Right ventricle myocardium superior (tissue), 1 donor: ENCODE data around the gene CLNK. TPM values are rescaled to one million over a fixed set of nuclear protein-coding genes. Genes with fewer than 3 reads are reported as not detected.

Experiments
- ATAC-seq: fragments of 200-7000 bp; cut with Tn5 transposase; one replicate; pipeline ENCODE4 v1.9.1; 2020; ENCODE audit warnings: mild to moderate bottlenecking; ENCODE audit not compliant: poor library complexity
- DNase-seq: peaks from one replicate; pipeline ENCODE4 v3.0.0-alpha.2; 2020
- intact Hi-C: fragments of 100-400 bp; cut with DNase I; formaldehyde crosslinking; loops from one replicate; pipeline ENCODE4 v1.11.2; 2022
- total RNA-seq: library from RNA; stranded (reverse); fragmentation: NEBNext Ultra II Directional; extraction: Animal tissue kit (Norgen Biotek cat#: 25700); gene quantifications from one replicate; pipeline ENCODE4 v1.2.1, GENCODE V29; 2021
- donor health status: DM: no; HTN: yes; CAD: no; lungs with severe emphysema.

CLNK gene
- total RNA-seq, 1 donor from 2014 or later: not detected

- intact Hi-C loops: no loop called here
- no peak for ATAC-seq
- no peak for DNase-seq
Measured at GRCh38 chr4:10703766-10704429, 19.3 kb upstream of the CLNK start.

DNA sequence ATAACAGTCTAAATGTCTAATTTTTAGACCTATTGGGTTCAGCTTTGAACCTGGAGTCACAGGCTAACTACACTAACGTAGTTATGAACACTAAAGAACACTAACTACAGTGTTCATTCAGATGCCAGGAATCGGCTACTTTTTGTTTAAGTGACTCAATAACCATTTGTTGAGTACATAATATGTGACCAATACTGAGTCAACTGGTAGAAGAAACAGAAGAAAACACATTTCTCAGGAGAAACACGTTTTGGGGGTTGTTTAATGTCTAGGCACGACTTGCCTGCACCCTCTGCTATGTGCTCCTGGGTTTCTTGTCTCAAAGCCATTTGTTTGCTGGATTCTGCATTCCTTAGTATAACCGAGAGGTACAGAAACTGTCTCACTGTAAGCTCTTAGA, 18.6 kb upstream of the CLNK start:
- ATAC-seq (no peak), DNase-seq (no peak)
- intact Hi-C loops: no loop called here

DNA sequence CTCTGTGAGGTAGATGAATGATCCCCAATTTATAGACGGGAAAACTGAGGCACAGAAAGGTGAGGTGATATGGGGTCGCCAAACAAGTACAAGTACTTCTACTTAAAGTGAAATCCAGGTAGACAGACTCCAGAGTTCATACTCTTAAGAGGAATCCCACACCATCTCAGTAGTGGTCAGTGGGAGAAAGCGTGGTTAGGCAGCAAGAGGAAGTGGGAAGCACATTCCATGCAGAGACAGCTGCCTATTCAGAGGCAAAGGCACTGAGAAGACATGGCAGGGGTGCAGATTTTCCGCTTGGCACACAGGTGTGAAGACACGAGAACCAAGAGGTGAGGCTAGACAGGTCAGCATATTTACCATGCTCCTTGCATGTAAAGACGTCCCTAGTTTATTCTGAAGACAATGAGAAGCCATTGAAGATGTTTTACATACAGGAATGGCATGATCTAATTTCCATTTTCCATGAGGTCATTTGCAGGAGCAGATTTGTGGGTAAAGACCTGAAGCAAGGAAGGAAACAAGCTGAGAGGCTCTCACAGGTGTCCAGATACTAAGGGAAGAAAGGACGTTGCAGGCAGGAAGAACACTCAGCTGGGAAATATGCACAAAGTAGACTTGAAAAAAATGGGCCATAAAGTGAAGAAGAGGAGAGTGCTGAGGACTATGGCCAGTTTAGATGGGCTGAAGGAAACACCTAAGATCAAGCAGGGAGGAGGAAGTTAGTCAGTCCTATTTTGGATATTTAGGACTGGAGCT, 17.3 kb upstream of the CLNK start:
- ATAC-seq: no peak
- no peak for DNase-seq
- intact Hi-C loops: no loop called here

DNA sequence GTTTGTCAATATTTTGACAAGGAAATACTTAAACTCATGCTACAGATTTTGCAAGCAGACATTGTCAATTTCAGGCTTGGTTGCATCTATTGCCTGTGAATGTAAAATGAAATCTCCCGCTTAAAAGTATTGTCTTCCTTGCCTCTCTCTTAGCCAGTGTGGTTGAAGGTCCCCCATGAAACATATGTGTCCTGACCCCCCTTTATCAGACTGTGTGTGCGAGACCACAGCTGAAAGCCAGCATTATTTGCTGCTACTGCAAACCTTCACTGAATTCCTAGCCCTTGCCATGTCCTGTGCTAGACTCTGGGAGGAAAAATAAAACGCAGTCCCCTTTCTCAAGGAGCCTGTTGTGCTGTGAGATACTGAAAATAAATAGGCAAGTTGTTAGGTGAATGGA, 16.6 kb upstream of the CLNK start:
- intact Hi-C loops: no loop called here
- DNase-seq: no peak
- ATAC-seq: no peak

- DNase-seq (no peak), ATAC-seq (no peak)
- intact Hi-C loops: no loop called here
Measured at GRCh38 chr4:10698172-10698571, 13.6 kb upstream of the CLNK start.

GRCh38 chr4:10697086-10697485, 12.5 kb upstream of the CLNK start:
- intact Hi-C loops: no loop called here
- DNase-seq: no peak
- no peak for ATAC-seq

GRCh38 chr4:10696253-10696652, 11.7 kb upstream of the CLNK start:
- no peak for ATAC-seq
- intact Hi-C loops: no loop called here
- DNase-seq: no peak

- intact Hi-C loops: no loop called here
- ATAC-seq: no peak
- no peak for DNase-seq
Measured at GRCh38 chr4:10694828-10695209, 10.3 kb upstream of the CLNK start.

- no peak for ATAC-seq
- intact Hi-C loops: no loop called here
- DNase-seq: no peak
Measured at GRCh38 chr4:10694151-10694827, 9.7 kb upstream of the CLNK start.

- no peak for DNase-seq
Measured at GRCh38 chr4:10691651-10692050, 7.1 kb upstream of the CLNK start.

DNA sequence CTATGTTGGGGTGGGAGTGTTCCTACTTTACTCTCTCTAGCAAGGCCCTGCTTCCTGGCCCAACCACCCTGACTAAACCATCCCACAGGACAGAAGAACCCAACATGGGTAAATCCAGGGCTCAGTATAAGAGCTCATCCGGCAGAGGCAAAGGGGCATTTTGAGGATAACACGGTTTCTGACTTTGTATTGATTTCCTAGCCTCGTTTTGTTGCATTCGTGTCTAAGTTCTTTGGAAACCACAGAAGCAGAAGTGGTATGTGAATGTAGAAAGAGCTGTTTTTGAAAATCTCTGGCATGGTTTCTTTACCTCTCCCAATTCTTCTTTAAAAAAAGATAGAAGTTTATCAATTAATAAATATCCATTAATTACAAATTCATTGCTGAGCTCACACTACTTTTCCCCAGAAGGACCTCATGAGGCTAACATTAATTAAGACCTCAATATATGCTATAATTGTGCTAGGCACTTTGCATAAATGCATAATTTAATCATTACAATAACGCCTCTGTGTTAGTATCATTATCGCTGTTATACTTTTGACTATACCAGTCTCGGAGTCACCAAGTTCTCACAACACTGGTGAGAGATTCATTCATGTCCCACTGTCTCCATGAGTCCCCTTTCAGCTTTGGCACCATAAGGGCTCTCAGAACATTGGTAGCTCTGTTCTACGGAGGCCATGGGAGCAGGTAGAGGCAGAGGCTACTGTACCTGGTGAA, 5.8 kb upstream of the CLNK start:
- intact Hi-C loops: no loop called here
- ATAC-seq (no peak), DNase-seq (no peak)

More at GRCh38 chr4:10691651-10692050, 7.1 kb upstream of the CLNK start:
- ATAC-seq: no peak
- intact Hi-C loops: no loop called here

GRCh38 chr4:10688846-10689245, 4.3 kb upstream of the CLNK start:
- DNase-seq (no peak), ATAC-seq (no peak)
- intact Hi-C loops: no loop called here

DNA sequence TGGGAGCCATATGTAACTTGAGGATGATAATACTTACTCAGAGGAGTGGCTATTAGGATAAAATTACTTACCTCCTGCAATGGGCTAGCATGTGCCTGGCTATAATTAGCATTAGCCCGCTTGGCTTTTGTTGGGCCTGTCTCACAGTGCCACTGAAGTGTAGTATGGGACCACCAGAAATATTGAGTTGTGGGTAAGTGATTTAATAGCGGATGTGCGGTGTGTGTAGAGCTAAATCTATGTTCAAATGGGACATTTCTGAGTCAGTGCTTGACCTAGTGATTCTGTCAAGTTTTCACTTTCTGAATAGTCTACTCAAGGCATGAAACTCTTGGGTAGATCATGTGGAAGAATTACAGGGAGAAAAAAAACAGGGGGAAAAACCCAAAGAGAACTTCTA, 3.5 kb upstream of the CLNK start:
- intact Hi-C loops: no loop called here
- no peak for DNase-seq
- no peak for ATAC-seq

DNA sequence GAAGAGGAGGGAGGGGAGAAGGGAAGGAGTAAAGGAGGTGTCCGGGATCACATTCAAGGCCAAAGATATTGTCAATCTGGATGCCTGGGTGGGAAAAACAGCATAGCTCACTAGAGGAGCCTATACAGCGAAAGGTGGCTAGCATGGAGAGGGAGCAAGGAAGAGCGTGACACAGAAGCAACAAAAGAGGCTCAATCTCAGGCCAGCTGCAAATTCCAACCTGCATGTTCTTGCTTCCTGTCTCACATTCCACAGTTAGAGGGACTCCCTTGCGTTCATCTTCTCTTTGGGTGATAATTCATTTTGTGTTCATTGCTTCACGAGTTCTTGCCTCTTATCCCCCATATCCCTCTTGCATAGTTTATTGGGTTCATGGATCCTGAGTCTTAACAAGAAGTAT, 3.0 kb upstream of the CLNK start:
- DNase-seq: no peak
- ATAC-seq: no peak
- intact Hi-C loops: no loop called here

GRCh38 chr4:10682397-10682796, 2.2 kb downstream of the CLNK start:
- DNase-seq (no peak), ATAC-seq (no peak)
- intact Hi-C loops: no loop called here

GRCh38 chr4:10677796-10678497, 6.6 kb downstream of the CLNK start:
- DNase-seq: no peak
- peak; percentile 74 for ATAC-seq
- intact Hi-C loops: no loop called here

GRCh38 chr4:10673817-10674369, 10.7 kb downstream of the CLNK start:
- DNase-seq: no peak
- no peak for ATAC-seq
- intact Hi-C loops: no loop called here

GRCh38 chr4:10672379-10672778, 12.2 kb downstream of the CLNK start:
- ATAC-seq (no peak), DNase-seq (no peak)
- intact Hi-C loops: no loop called here

- no peak for DNase-seq
- no peak for ATAC-seq
- intact Hi-C loops: no loop called here
Measured at GRCh38 chr4:10671799-10672198, 12.8 kb downstream of the CLNK start.
